Measurements from ENCODE around the gene ST7. TPM values are rescaled to one million over a fixed set of nuclear protein-coding genes. Genes with fewer than 3 reads are reported as not detected.

Gene ST7
- total and polyA plus RNA-seq, 2 donors (not counting 3 experiments of a cell fraction or from before 2014, with no cell fraction given): 18.6 to 24.9 TPM

GRCh38 chr7:116950889-116951351 lies 2.4 kb upstream of the ST7 start:
- H3K9me1 ChIP-seq (replicated peaks; ENCODE audit: control insufficient read depth, extremely low read depth, insufficient read depth, low read length): no peaks in the 10 kb centered on the region
- H3K9ac ChIP-seq (replicated peaks; ENCODE audit: extremely low read depth, insufficient read depth, low read length): no peak overlapping the region
- no peaks in the 10 kb centered on the region for H3K27me3 ChIP-seq (ENCODE audit: control insufficient read depth in 2 of 2, insufficient read depth in 2 of 2, low read length in 2 of 2)
- H3K4me1 ChIP-seq (ENCODE audit: control insufficient read depth, extremely low read depth, insufficient read depth, low read length): peaks cover 24% of the 10 kb centered on the region
- no peaks in the 10 kb centered on the region for H4K20me1 ChIP-seq (replicated peaks; ENCODE audit: control insufficient read depth, extremely low read depth, insufficient read depth, low read length)
- no peak overlapping the region for H3K27ac ChIP-seq (ENCODE audit: insufficient read depth, low read depth, low read length)
- no peak overlapping the region for H3K4me2 ChIP-seq (ENCODE audit: insufficient read depth, low read length)
- POLR2A ChIA-PET: no interaction called here
- intact Hi-C loops (cut with micrococcal nuclease) (no loop called here), dilution Hi-C loops (cut with MboI; ENCODE audit: extremely low pct_ligation_motif_present, low sequenced_read_pairs) (no loop called here)
- no peak for DNase-seq (ENCODE audit: low read depth, low spot score)
- H3K36me3 ChIP-seq (ENCODE audit: control insufficient read depth in 2 of 2, extremely low read depth in 1 of 2, insufficient read depth in 2 of 2, low read length in 2 of 2): no peaks in the 10 kb centered on the region
- no TSS peak for BruUV-seq (replicated peaks)
- H3K9me3 ChIP-seq (replicated peaks; ENCODE audit: control insufficient read depth, insufficient read depth, low read length): no peaks in the 10 kb centered on the region
- no peak for FAIRE-seq
- H2AFZ ChIP-seq (ENCODE audit: low read depth, low read length): no peak overlapping the region
- CTCF ChIA-PET: interaction anchor here (1.0 kb wide), 1 partner anchor 37 kb away, joined by 3 read pairs; no protein-coding TSS in a partner anchor
- no peak for TF ChIP-seq JUN (IDR thresholded peaks at IDR 0.05; ENCODE audit: borderline replicate concordance, insufficient read depth, insufficient read length, low read depth)
- no peak for TF ChIP-seq MYC (IDR thresholded peaks at IDR 0.05; ENCODE audit: low read depth, low read length)
- TF ChIP-seq MAX (IDR thresholded peaks at IDR 0.05; ENCODE audit: insufficient read depth, insufficient read length): no peak
- TF ChIP-seq FOS (IDR thresholded peaks at IDR 0.05; ENCODE audit: borderline replicate concordance, insufficient read depth, low read length): no peak
- no peak for TF ChIP-seq GATA2 (IDR thresholded peaks at IDR 0.05; ENCODE audit: insufficient read depth, insufficient read length, low read depth, low read length)
- no peak for TF ChIP-seq POLR2AphosphoS5 (IDR thresholded peaks at IDR 0.05; ENCODE audit: insufficient read depth, low read depth, low read length)
- no peak for TF ChIP-seq CTCF (IDR thresholded peaks at IDR 0.05; ENCODE audit: extremely low read depth in 1 of 2, insufficient read depth in 1 of 2, low read depth in 1 of 2, low read length in 2 of 2)
- no peak for TF ChIP-seq EZH2 (IDR thresholded peaks at IDR 0.05; ENCODE audit: borderline replicate concordance, low read depth, low read length, severe bottlenecking)
- TF ChIP-seq POLR2A (IDR thresholded peaks at IDR 0.05; ENCODE audit: low read depth, low read length): no peak
- peaks cover 20% of the 10 kb centered on the region for H3K79me2 ChIP-seq (ENCODE audit: control insufficient read depth, insufficient read depth, low read length)
- no peak overlapping the region for H3K4me3 ChIP-seq (replicated peaks in 1 of 3; ENCODE audit: insufficient read depth in 1 of 3, low read depth in 1 of 3, low read length in 3 of 3)

Data from endothelial cell of umbilical vein (primary cell).